Left lung (tissue), 10 donors: ENCODE measurements around the gene SLC22A14. TPM values are rescaled to one million over a fixed set of nuclear protein-coding genes. Genes with fewer than 3 reads are reported as not detected.

ENCODE experiments used
- ATAC-seq: fragments of 200-7000 bp; cut with Tn5 transposase; one replicate; pipeline ENCODE4 v1.9.1; 2020; ENCODE audit warnings: moderate library complexity
- DNase-seq, 4 donors: peaks; one replicate each; pipeline ENCODE4 v3.0.0-alpha.2; 2013 to 2020
- H3K27ac ChIP-seq, 2 donors: fragments of 200-600 bp; sonication (generic) in 1 of 2; one replicate each; pipeline versions ENCODE4 v1.5.0 to v1.8.0; 2020 to 2021
- H3K27me3 ChIP-seq, 2 donors: fragments of 200-600 bp; sonication (generic) in 1 of 2; one replicate each; pipeline versions ENCODE4 v1.5.0 to v1.8.0; 2020 to 2021
- H3K36me3 ChIP-seq, 2 donors: fragments of 200-600 bp; sonication (generic) in 1 of 2; one replicate each; pipeline versions ENCODE4 v1.5.0 to v1.8.0; 2020 to 2021
- H3K4me1 ChIP-seq, 2 donors: fragments of 200-600 bp; one replicate each; pipeline ENCODE4 v1.8.0; 2021
- H3K4me3 ChIP-seq, 2 donors: fragments of 200-600 bp; sonication (generic) in 1 of 2; one replicate each; pipeline versions ENCODE4 v1.5.0 to v1.8.0; 2020 to 2021; ENCODE audit warnings: mild to moderate bottlenecking in 1 of 2
- H3K9me3 ChIP-seq, 2 donors: fragments of 200-600 bp; sonication (generic) in 1 of 2; one replicate each; pipeline versions ENCODE4 v1.5.0 to v1.8.0; 2020 to 2021
- CTCF ChIP-seq, 2 donors: fragments of 200-600 bp; sonication (generic) in 1 of 2; IDR thresholded peaks; one replicate each; pipeline versions ENCODE4 v1.5.0 to v1.8.0; 2021; ENCODE audit warnings: antibody characterized with exemption in 2 of 2
- intact Hi-C, 2 donors: fragments of 100-400 bp; cut with DNase I; formaldehyde crosslinking; loops; one replicate each; pipeline versions ENCODE4 v1.11.2 to v1.14.2; 2022
- polyA plus RNA-seq, 6 donors: library from polyadenylated mRNA; unstranded; fragments of 120-200 nt; gene quantifications; one replicate each; pipeline ENCODE4 v1.2.1, GENCODE V29; 2013; ENCODE audit not compliant: insufficient read length in 6 of 6
- total RNA-seq, 2 donors: library from RNA; stranded (reverse); fragmentation: NEBNext Ultra II Directional; extraction: Animal tissue kit (Norgen Biotek cat#: 25700); gene quantifications; one replicate each; pipeline ENCODE4 v1.2.1, GENCODE V29; 2021
- donor health status: DM: no; HTN: yes; CAD: no.
- donor health status: DM: no; HTN: no; CAD: no.

SLC22A14 gene
- total and polyA plus RNA-seq, 8 donors, result 0.11 to 0.24 (median 0.15) TPM; not detected in 2

GRCh38 chr3:38349684-38350359, 67.7 kb downstream of the SLC22A14 start:
- Histone ChIP-seq H3K9me3 (no peaks in the 10 kb centered on the region), H3K4me1 (peaks cover 0 to 22% of the 10 kb centered on the region in 2 donors), H3K27ac (no peak overlapping the region), H3K27me3 (no peaks in the 10 kb centered on the region), H3K36me3 (no peaks in the 10 kb centered on the region), H3K4me3 (no peak overlapping the region)
- intact Hi-C loops, result no loop called here
- DNase-seq (no peak), ATAC-seq (no peak)
- no peak for TF ChIP-seq CTCF (IDR thresholded peaks at IDR 0.05)

GRCh38 chr3:38353151-38353550, 71.1 kb downstream of the SLC22A14 start:
- H3K4me1 ChIP-seq, result peaks cover 0 to 6% of the 10 kb centered on the region in 2 donors
- no peak for TF ChIP-seq CTCF (IDR thresholded peaks at IDR 0.05)
- H3K27me3 ChIP-seq, result no peaks in the 10 kb centered on the region
- intact Hi-C loops, result no loop called here
- no peak overlapping the region for H3K27ac ChIP-seq
- no peaks in the 10 kb centered on the region for H3K36me3 ChIP-seq
- DNase-seq (no peak), ATAC-seq (no peak)
- H3K9me3 ChIP-seq, result no peaks in the 10 kb centered on the region
- H3K4me3 ChIP-seq, result no peak overlapping the region

- intact Hi-C loops, result no loop called here
- ATAC-seq, result peak; percentile 18
- no peaks in the 10 kb centered on the region for H3K9me3 ChIP-seq
Observed at GRCh38 chr3:38354588-38355330, 72.7 kb downstream of the SLC22A14 start.

DNA sequence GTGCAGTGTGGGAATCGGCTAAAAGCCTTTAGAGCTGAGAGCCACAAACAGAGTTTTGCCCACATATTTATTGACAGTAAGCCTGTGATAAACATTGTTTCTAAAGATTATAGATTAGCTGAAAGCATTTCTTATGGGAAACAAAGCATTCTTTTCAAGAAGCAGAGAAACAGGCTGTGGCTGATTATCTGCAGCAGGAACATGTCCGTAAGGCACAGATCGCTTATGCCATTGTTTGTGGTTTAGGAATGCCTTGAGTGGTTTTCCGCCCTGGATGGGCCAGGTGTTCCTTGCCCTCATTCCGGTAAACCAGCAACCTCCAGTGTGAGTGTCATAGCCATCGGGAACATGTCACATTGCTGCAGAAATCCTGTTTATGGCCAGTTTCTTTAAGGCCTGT, 76.9 kb downstream of the SLC22A14 start:
- no peak for TF ChIP-seq CTCF (IDR thresholded peaks at IDR 0.05)
- ATAC-seq (no peak), DNase-seq (no peak)
- Histone ChIP-seq H3K36me3 (peaks cover 0 to 3% of the 10 kb centered on the region in 2 donors), H3K27me3 (no peaks in the 10 kb centered on the region), H3K4me3 (no peak overlapping the region), H3K4me1 (no peaks in the 10 kb centered on the region), H3K9me3 (no peaks in the 10 kb centered on the region), H3K27ac (no peak overlapping the region)
- intact Hi-C loops, result no loop called here

More at GRCh38 chr3:38354588-38355330, 72.7 kb downstream of the SLC22A14 start:
- Histone ChIP-seq H3K4me1 (no peaks in the 10 kb centered on the region), H3K4me3 (no peak overlapping the region), H3K27me3 (no peaks in the 10 kb centered on the region), H3K27ac (no peak overlapping the region), H3K36me3 (no peaks in the 10 kb centered on the region)
- TF ChIP-seq CTCF (IDR thresholded peaks at IDR 0.05), result no peak
- DNase-seq, result peak in 2 of 4 donors; percentile 10 to 44

DNA sequence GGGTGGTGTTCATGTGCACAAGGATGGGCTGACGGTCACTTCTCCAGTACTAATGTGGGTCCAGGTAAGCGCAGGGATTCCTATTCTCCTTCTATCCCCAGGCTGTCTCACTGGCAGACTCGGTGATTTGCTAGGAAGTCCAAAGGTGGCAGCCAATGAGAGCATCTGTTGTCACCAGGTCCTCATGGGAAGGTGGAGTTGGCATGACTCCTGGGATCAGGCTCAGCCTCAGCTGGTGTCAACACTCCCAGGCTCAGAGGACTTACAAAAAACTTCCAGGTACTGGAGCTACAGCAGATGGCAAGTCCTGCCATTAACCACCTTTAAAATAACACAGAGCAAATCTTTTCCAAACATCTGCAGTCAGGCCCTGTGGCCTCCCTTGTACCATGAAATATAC, 78.3 kb downstream of the SLC22A14 start:
- Histone ChIP-seq H3K4me3 (no peak overlapping the region), H3K27ac (no peak overlapping the region), H3K9me3 (no peaks in the 10 kb centered on the region), H3K36me3 (peaks cover 0 to 5% of the 10 kb centered on the region in 2 donors), H3K27me3 (no peaks in the 10 kb centered on the region), H3K4me1 (no peaks in the 10 kb centered on the region)
- no peak for DNase-seq
- intact Hi-C loops, result no loop called here
- no peak for TF ChIP-seq CTCF (IDR thresholded peaks at IDR 0.05)
- ATAC-seq, result no peak
